H1 (cell line): ENCODE results near the gene PDE4B. TPM values are rescaled to one million over a fixed set of nuclear protein-coding genes. Genes with fewer than 3 reads are reported as not detected.

Experiments
- CTCF ChIA-PET: fragments of 300-600 bp; sonication (Branson Sonifier 250); formaldehyde crosslinking; loops from one replicate; lab custom pipeline; 2021; ENCODE audit not compliant: partially characterized antibody; lab: Charles Lee
- POLR2A ChIA-PET: fragments of 300-600 bp; sonication (Branson Sonifier 250); formaldehyde crosslinking; loops from one replicate; lab custom pipeline; 2021; ENCODE audit warnings: inconsistent platforms; ENCODE audit not compliant: partially characterized antibody; lab: Charles Lee
- DNase-seq, 2 experiments: peaks; one replicate each; pipeline versions ENCODE4 v3.0.0 to v3.0.0-alpha.2; 2010 to 2022; ENCODE audit warnings: low spot score in 2 of 2, low read depth in 1 of 2, mixed read lengths in 1 of 2
- FAIRE-seq: peaks from 2 replicates; lab custom pipeline; 2011; peaks lifted over from hg19 to GRCh38; lab: Jason Lieb, UNC
- H2AFZ ChIP-seq: 2 replicates; pipeline ENCODE4 v1.8.1; 2012; ENCODE audit warnings: low read length, inconsistent platforms
- H2AK5ac ChIP-seq: 2 replicates; pipeline ENCODE4 v1.6.1; 2013; ENCODE audit warnings: low read depth, low read length
- H2BK120ac ChIP-seq: replicated peaks from 2 replicates; pipeline ENCODE3; 2013; ENCODE audit warnings: low read depth, low read length, inconsistent platforms
- H2BK12ac ChIP-seq: 2 replicates; pipeline ENCODE4 v1.6.1; 2013; ENCODE audit warnings: low read depth, low read length
- H2BK15ac ChIP-seq: 2 replicates; pipeline ENCODE4 v1.6.1; 2013; ENCODE audit warnings: low read length
- H2BK20ac ChIP-seq: 2 replicates; pipeline ENCODE4 v1.6.1; 2013; ENCODE audit warnings: low read length
- H2BK5ac ChIP-seq: 2 replicates; pipeline ENCODE4 v1.6.1; 2013; ENCODE audit warnings: low read depth, low read length
- H3K14ac ChIP-seq: 2 replicates; pipeline ENCODE4 v1.6.1; 2013; ENCODE audit warnings: inconsistent platforms; ENCODE audit not compliant: insufficient read length
- H3K18ac ChIP-seq: 2 replicates; pipeline ENCODE4 v1.6.1; 2013; ENCODE audit warnings: low read length; ENCODE audit errors: extremely low read depth
- H3K23ac ChIP-seq: 2 replicates; pipeline ENCODE4 v1.6.1; 2013; ENCODE audit warnings: inconsistent platforms; ENCODE audit not compliant: insufficient read length
- H3K23me2 ChIP-seq: 2 replicates; pipeline ENCODE4 v1.6.1; 2013; ENCODE audit warnings: low read depth, low read length
- H3K27ac ChIP-seq: 2 replicates; pipeline ENCODE4 v1.6.1; 2011; ENCODE audit warnings: low read depth, low read length, inconsistent platforms
- H3K27me3 ChIP-seq, 4 experiments: replicated peaks in 1 of 4; 1 replicate in 1 of 4; 2 replicates in 3 of 4; pipeline versions ENCODE4 v1.6.1 to v1.8.1; 2011 to 2013; ENCODE audit warnings: low read length in 3 of 4, mild to moderate bottlenecking in 3 of 4, inconsistent platforms in 2 of 4, mixed read lengths in 2 of 4, moderate library complexity in 1 of 4; ENCODE audit not compliant: control insufficient read depth in 3 of 4, insufficient read depth in 3 of 4; ENCODE audit errors: extremely low read depth in 1 of 4
- H3K36me3 ChIP-seq, 4 experiments: 2 replicates each; pipeline versions ENCODE4 v1.6.1 to v1.8.1; 2011 to 2013; ENCODE audit warnings: mild to moderate bottlenecking in 4 of 4, low read length in 3 of 4, moderate library complexity in 2 of 4, control low read depth in 1 of 4, inconsistent platforms in 1 of 4; ENCODE audit not compliant: insufficient read depth in 4 of 4, control insufficient read depth in 2 of 4
- H3K4ac ChIP-seq: replicated peaks from 2 replicates; pipeline ENCODE3; 2013; ENCODE audit warnings: low read length, low read depth, mixed read lengths, inconsistent platforms; ENCODE audit not compliant: insufficient read length
- H3K4me1 ChIP-seq, 4 experiments: replicated peaks in 1 of 4; 1 replicate in 1 of 4; 2 replicates in 3 of 4; pipeline versions ENCODE4 v1.6.1 to v1.8.1; 2011 to 2013; ENCODE audit warnings: low read length in 3 of 4, inconsistent platforms in 2 of 4, mixed read lengths in 1 of 4; ENCODE audit not compliant: insufficient read depth in 4 of 4, control insufficient read depth in 3 of 4
- H3K4me2 ChIP-seq, 2 experiments: 2 replicates each; pipeline versions ENCODE4 v1.6.1 to v1.8.1; 2011 to 2013; ENCODE audit warnings: low read depth in 2 of 2, low read length in 2 of 2, control low read depth in 1 of 2, inconsistent platforms in 1 of 2, mild to moderate bottlenecking in 1 of 2; ENCODE audit not compliant: insufficient read depth in 1 of 2
- H3K4me3 ChIP-seq, 4 experiments: fragments of 200-600, 300-600 bp in 1 of 4; sonication (generic), shearing (Covaris generic), sonication (Bioruptor Twin) in 1 of 4; 2 replicates each; pipeline versions ENCODE4 v1.5.1 to v1.8.1; 2011 to 2016; ENCODE audit warnings: low read length in 4 of 4, low read depth in 3 of 4, control low read depth in 2 of 4, inconsistent platforms in 2 of 4, mild to moderate bottlenecking in 2 of 4, mixed read lengths in 1 of 4, moderate library complexity in 1 of 4; ENCODE audit not compliant: insufficient read depth in 2 of 4; ENCODE audit errors: extremely low read depth in 1 of 4
- H3K56ac ChIP-seq: replicated peaks from 2 replicates; pipeline ENCODE3; 2013; ENCODE audit warnings: low read depth, mild to moderate bottlenecking, mixed read lengths, low read length, inconsistent platforms; ENCODE audit not compliant: insufficient read length
- H3K79me1 ChIP-seq: 2 replicates; pipeline ENCODE4 v1.6.1; 2013; ENCODE audit warnings: low read depth, low read length, control low read depth
- H3K79me2 ChIP-seq, 2 experiments: 2 replicates each; pipeline versions ENCODE4 v1.6.1 to v1.8.1; 2012 to 2013; ENCODE audit warnings: low read length in 2 of 2, mild to moderate bottlenecking in 2 of 2, inconsistent platforms in 1 of 2; ENCODE audit not compliant: insufficient read depth in 2 of 2, control insufficient read depth in 1 of 2
- H3K9ac ChIP-seq, 4 experiments: replicated peaks in 1 of 4; 1 replicate in 1 of 4; 2 replicates in 3 of 4; pipeline versions ENCODE4 v1.6.1 to v1.8.1; 2011 to 2013; ENCODE audit warnings: low read depth in 3 of 4, low read length in 3 of 4, control low read depth in 2 of 4, mild to moderate bottlenecking in 2 of 4, moderate library complexity in 2 of 4, inconsistent platforms in 1 of 4; ENCODE audit errors: extremely low read depth in 1 of 4
- H3K9me3 ChIP-seq, 2 experiments: 2 replicates each; pipeline versions ENCODE4 v1.6.1 to v1.8.1; 2012 to 2013; ENCODE audit warnings: mild to moderate bottlenecking in 2 of 2, moderate library complexity in 2 of 2, control low read depth in 1 of 2, inconsistent platforms in 1 of 2, low read depth in 1 of 2, low read length in 1 of 2, mixed read lengths in 1 of 2; ENCODE audit not compliant: insufficient read depth in 2 of 2
- H4K20me1 ChIP-seq, 2 experiments: replicated peaks in 1 of 2; 2 replicates each; pipeline versions ENCODE3 to v1.8.1; 2011 to 2013; ENCODE audit warnings: inconsistent platforms in 2 of 2, low read length in 2 of 2, mild to moderate bottlenecking in 1 of 2; ENCODE audit not compliant: insufficient read depth in 2 of 2, control insufficient read depth in 1 of 2
- H4K5ac ChIP-seq: 2 replicates; pipeline ENCODE4 v1.6.1; 2013; ENCODE audit warnings: low read length, low read depth, mixed read lengths, inconsistent platforms; ENCODE audit not compliant: insufficient read length
- H4K8ac ChIP-seq: 2 replicates; pipeline ENCODE4 v1.8.0; 2013; ENCODE audit warnings: mild to moderate bottlenecking, moderate library complexity, low read length, inconsistent platforms; ENCODE audit not compliant: insufficient read depth; ENCODE audit errors: extremely low read depth
- H4K91ac ChIP-seq: replicated peaks from 2 replicates; pipeline ENCODE3; 2013; ENCODE audit warnings: low read length, mixed read lengths, inconsistent platforms; ENCODE audit not compliant: insufficient read length
- ASH2L ChIP-seq: fragments of 200-600, 300-600 bp; sonication (generic); IDR thresholded peaks from one replicate; pipeline ENCODE4 v1.7.1; 2017; ENCODE audit warnings: low read length
- EGR1 ChIP-seq: IDR thresholded peaks from 2 replicates; pipeline ENCODE4 v1.6.1; 2011; ENCODE audit warnings: low read depth, low read length, borderline replicate concordance
- NRF1 ChIP-seq: IDR thresholded peaks from 2 replicates; pipeline ENCODE4 v1.6.1; 2011; ENCODE audit warnings: mild to moderate bottlenecking, low read depth, low read length, improper control_type of control experiment
- PHF8 ChIP-seq: fragments of 200-600 bp; sonication (generic); conservative IDR thresholded peaks from 2 replicates; pipeline ENCODE4 v1.7.1; 2012; ENCODE audit warnings: low read depth, mild to moderate bottlenecking, inconsistent platforms, low read length, moderate library complexity
- RNF2 ChIP-seq: fragments of 200-900, 300-1000 bp; sonication (generic); IDR thresholded peaks from 2 replicates; pipeline ENCODE4 v1.7.1; 2016; ENCODE audit warnings: borderline replicate concordance, low read depth, mild to moderate bottlenecking, antibody characterized with exemption, low read length; ENCODE audit not compliant: poor library complexity, severe bottlenecking; ENCODE audit errors: missing control alignments
- SIN3A ChIP-seq, 2 experiments: IDR thresholded peaks in 1 of 2; conservative IDR thresholded peaks in 1 of 2; 2 replicates each; pipeline ENCODE4 v1.6.1; 2011 to 2012; ENCODE audit warnings: low read length in 2 of 2, improper control_type of control experiment in 1 of 2, low read depth in 1 of 2, mild to moderate bottlenecking in 1 of 2
- TAF7 ChIP-seq: optimal IDR thresholded peaks from 2 replicates; pipeline ENCODE3; 2011; ENCODE audit warnings: low read depth, mild to moderate bottlenecking, inconsistent platforms, low read length, moderate library complexity, borderline replicate concordance
- TEAD4 ChIP-seq: IDR thresholded peaks from 2 replicates; pipeline ENCODE4 v1.6.1; 2012; ENCODE audit warnings: low read depth, low read length, inconsistent platforms, mixed read lengths
- YY1 ChIP-seq: IDR thresholded peaks from 2 replicates; pipeline ENCODE4 v1.6.1; 2011; ENCODE audit warnings: low read depth, mild to moderate bottlenecking, low read length
- ZNF274 ChIP-seq: IDR thresholded peaks from 2 replicates; pipeline ENCODE4 v1.7.0; 2012; ENCODE audit warnings: low read length, borderline replicate concordance; ENCODE audit errors: extremely low read depth
- WGBS, 2 experiments: shearing (Covaris generic) in 1 of 2; methylation state at CpG; one replicate each; pipeline versions ENCODE4 v1.1.6 to v1.1.7; 2013 to 2015; ENCODE audit warnings: low lambda C conversion rate in 2 of 2, mixed read lengths in 2 of 2, inconsistent platforms in 1 of 2, low coverage in 1 of 2, missing lambda C conversion rate in 1 of 2; ENCODE audit not compliant: insufficient replicate concordance in 2 of 2, insufficient coverage in 1 of 2, insufficient read length in 1 of 2; ENCODE audit errors: extremely low coverage in 1 of 2, missing lambda C conversion rate in 1 of 2; 5-methylcytosine and 5-hydroxymethylcytosine counted together
- polyA plus RNA-seq, 7 experiments: library from polyadenylated mRNA; depleted of rRNA in 3 of 7; stranded (reverse) in 5 of 7; unstranded in 2 of 7; fragments of >200 nt in 5 of 7; fragments of 200-250 nt in 2 of 7; gene quantifications; 1 replicate in 5 of 7; 2 replicates in 1 of 7; 4 replicates in 1 of 7; pipeline versions ENCODE4 v1.2.1 to v1.2.3, GENCODE V29; 2011 to 2013; ENCODE audit warnings: missing spikeins in 2 of 7, mixed read lengths in 2 of 7
- total RNA-seq: library from RNA; stranded (reverse); fragmentation: NEBNext Ultra II Directional; extraction: Animal tissue kit (Norgen Biotek cat#: 25700); gene quantifications from 2 replicates; pipeline ENCODE4 v1.2.1, GENCODE V29; 2021

The PDE4B gene
- total and polyA plus RNA-seq, 2 of the 8 experiments (the other 6 are each of a cell fraction or from before 2014, with no cell fraction given) = 5.0 to 15.1 TPM

DNA sequence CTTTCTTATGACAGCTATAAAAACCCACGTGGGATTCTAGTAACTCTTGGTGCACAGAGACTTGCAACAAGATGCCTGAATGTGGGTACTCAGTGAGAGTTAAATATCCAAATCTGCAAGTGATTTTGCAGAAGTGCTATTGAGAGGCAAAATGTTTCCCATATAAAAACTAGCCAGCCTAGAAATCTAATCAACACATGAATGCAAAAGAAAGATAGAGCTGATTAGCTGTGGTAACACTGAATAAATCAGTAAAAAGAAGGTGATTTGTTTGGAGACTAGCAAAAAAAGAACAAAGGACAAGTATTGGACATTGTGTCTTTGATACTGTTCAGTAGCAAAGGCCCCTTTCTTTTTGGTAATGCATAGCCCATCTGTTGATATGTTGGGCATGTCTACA lies 527.5 kb downstream of the PDE4B start:
- H3K9me3 ChIP-seq = no peaks in the 10 kb centered on the region
- H3K56ac ChIP-seq = no peak overlapping the region
- POLR2A ChIA-PET = no interaction called here
- no peak overlapping the region for H3K9ac ChIP-seq
- DNase-seq (no peak), FAIRE-seq (no peak)
- peaks cover 0 to 1% (median 0%) of the 10 kb centered on the region in 4 experiments; a peak in 1 of 7 replicates for H3K27me3 ChIP-seq
- no peak overlapping the region for H3K23ac ChIP-seq
- no peak overlapping the region for H3K27ac ChIP-seq
- H2AK5ac ChIP-seq = no peak overlapping the region
- H2BK12ac ChIP-seq = no peak overlapping the region
- H2BK120ac ChIP-seq = no peak overlapping the region
- H4K8ac ChIP-seq = no peak overlapping the region
- H2AFZ ChIP-seq = no peak overlapping the region
- H2BK20ac ChIP-seq = no peak overlapping the region
- H4K5ac ChIP-seq = no peak overlapping the region
- H3K79me1 ChIP-seq = no peaks in the 10 kb centered on the region
- H4K91ac ChIP-seq = no peak overlapping the region
- no peak overlapping the region for H3K4me3 ChIP-seq
- H3K79me2 ChIP-seq = no peaks in the 10 kb centered on the region
- no peak overlapping the region for H3K14ac ChIP-seq
- no peaks in the 10 kb centered on the region; a peak in 1 of 8 replicates for H3K36me3 ChIP-seq
- H3K4me2 ChIP-seq = no peak overlapping the region
- no peaks in the 10 kb centered on the region for H3K4me1 ChIP-seq
- WGBS, 2 experiments = 55% methylated on average over 1 of the region's 1 CpG; no CpG with 5 or more reads in 1 of the 2 experiments
- no peaks in the 10 kb centered on the region for H4K20me1 ChIP-seq
- H2BK15ac ChIP-seq = no peak overlapping the region
- no peak overlapping the region for H3K4ac ChIP-seq
- H3K23me2 ChIP-seq = no peaks in the 10 kb centered on the region
- TF ChIP-seq RNF2 = no peak
- no peak for TF ChIP-seq EGR1
- no peak for TF ChIP-seq ZNF274
- no peak for TF ChIP-seq TEAD4
- TF ChIP-seq ASH2L = no peak
- no peak for TF ChIP-seq NRF1
- TF ChIP-seq PHF8 = no peak
- TF ChIP-seq TAF7 = no peak
- TF ChIP-seq YY1 = no peak
- TF ChIP-seq SIN3A (conservative IDR thresholded peaks at IDR 0.05 in 1 of 2, IDR thresholded peaks at IDR 0.05 in 1 of 2; ENCODE audit: low read depth in 1 of 2, low read length in 2 of 2) = no peak
- no peak overlapping the region for H3K18ac ChIP-seq
- no peak overlapping the region for H2BK5ac ChIP-seq
- CTCF ChIA-PET = interaction anchor here (1.8 kb wide), 1 partner anchor 78 kb away, joined by 5 read pairs; no protein-coding TSS in a partner anchor
